SH-SY5Y (cell line): ENCODE data around the gene RABL2B.

ENCODE experiments used
- GATA2 ChIP-seq: IDR thresholded peaks from 2 replicates; pipeline ENCODE4 v1.6.1; 2011; ENCODE audit warnings: mild to moderate bottlenecking, low read depth, low read length
- GATA3 ChIP-seq: IDR thresholded peaks from 2 replicates; pipeline ENCODE4 v1.6.1; 2011; ENCODE audit warnings: low read depth, mild to moderate bottlenecking, low read length, moderate library complexity

- TF ChIP-seq GATA2 (no peak), GATA3 (no peak)
These were observed 52.3 kb downstream of the RABL2B start for GRCh38 chr22:50730941-50731661.
